HFF-Myc (cell line): Measurements from ENCODE around the gene CTRB1.
"Not testable (repeated sequence)": the region's sequence is repeated elsewhere in the genome, so short reads cannot be mapped to it uniquely, and the experiment has no call there.

Experiments
- DNase-seq: peaks from one replicate; pipeline ENCODE4 v3.0.0-alpha.2; 2011; ENCODE audit warnings: low read depth; ENCODE audit errors: extremely low read depth
- H3K4me3 ChIP-seq: replicated peaks from 2 replicates; pipeline ENCODE4 v1.5.1; 2011; ENCODE audit warnings: low read depth, mild to moderate bottlenecking, control low read depth, low read length
- TF ChIP-seq, protein P1 (sequence below): IDR thresholded peaks from 2 replicates; pipeline ENCODE4 v1.5.1; 2012; ENCODE audit warnings: mild to moderate bottlenecking, low read depth, low read length, control low read depth; ENCODE audit errors: missing control alignments

The CTRB1 gene

GRCh38 chr16:75219838-75220237 lies 1.1 kb downstream of the CTRB1 start:
- TF ChIP-seq, protein P1, sequence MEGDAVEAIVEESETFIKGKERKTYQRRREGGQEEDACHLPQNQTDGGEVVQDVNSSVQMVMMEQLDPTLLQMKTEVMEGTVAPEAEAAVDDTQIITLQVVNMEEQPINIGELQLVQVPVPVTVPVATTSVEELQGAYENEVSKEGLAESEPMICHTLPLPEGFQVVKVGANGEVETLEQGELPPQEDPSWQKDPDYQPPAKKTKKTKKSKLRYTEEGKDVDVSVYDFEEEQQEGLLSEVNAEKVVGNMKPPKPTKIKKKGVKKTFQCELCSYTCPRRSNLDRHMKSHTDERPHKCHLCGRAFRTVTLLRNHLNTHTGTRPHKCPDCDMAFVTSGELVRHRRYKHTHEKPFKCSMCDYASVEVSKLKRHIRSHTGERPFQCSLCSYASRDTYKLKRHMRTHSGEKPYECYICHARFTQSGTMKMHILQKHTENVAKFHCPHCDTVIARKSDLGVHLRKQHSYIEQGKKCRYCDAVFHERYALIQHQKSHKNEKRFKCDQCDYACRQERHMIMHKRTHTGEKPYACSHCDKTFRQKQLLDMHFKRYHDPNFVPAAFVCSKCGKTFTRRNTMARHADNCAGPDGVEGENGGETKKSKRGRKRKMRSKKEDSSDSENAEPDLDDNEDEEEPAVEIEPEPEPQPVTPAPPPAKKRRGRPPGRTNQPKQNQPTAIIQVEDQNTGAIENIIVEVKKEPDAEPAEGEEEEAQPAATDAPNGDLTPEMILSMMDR = no peak
- H3K4me3 ChIP-seq = no peak overlapping the region
- DNase-seq = no peak

GRCh38 chr16:75222271-75222783 lies 3.5 kb downstream of the CTRB1 start:
- no peak for DNase-seq
- TF ChIP-seq, protein P1 = no peak
- no peak overlapping the region for H3K4me3 ChIP-seq

- not testable (repeated sequence) for H3K4me3 ChIP-seq, DNase-seq
Measured at GRCh38 chr16:75223129-75223528, 4.3 kb downstream of the CTRB1 start.

GRCh38 chr16:75224306-75225082 lies 5.7 kb downstream of the CTRB1 start:
- TF ChIP-seq, protein P1 = no peak
- no peak overlapping the region for H3K4me3 ChIP-seq
- no peak for DNase-seq

DNA sequence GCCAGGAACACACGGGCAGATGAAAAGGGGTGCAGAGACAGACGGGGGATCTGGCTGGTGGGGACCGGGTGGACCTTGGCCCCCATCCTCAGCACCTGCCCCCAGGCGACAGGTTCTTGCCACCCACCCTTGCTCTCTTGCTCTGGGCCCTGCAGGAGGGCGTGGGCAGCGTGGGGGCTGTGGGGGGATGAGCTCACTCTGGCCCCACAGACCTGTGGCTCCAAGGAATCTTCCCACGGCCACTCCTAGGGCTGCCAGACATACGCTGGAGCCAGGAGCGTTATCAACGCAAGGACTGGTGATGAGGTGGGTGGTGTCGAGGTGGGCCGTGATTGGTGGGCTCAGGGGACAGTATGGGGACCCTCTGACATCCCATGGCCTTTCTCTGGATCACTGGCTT lies 6.3 kb downstream of the CTRB1 start:
- H3K4me3 ChIP-seq = no peak overlapping the region
- TF ChIP-seq, protein P1 = no peak
- no peak for DNase-seq

DNA sequence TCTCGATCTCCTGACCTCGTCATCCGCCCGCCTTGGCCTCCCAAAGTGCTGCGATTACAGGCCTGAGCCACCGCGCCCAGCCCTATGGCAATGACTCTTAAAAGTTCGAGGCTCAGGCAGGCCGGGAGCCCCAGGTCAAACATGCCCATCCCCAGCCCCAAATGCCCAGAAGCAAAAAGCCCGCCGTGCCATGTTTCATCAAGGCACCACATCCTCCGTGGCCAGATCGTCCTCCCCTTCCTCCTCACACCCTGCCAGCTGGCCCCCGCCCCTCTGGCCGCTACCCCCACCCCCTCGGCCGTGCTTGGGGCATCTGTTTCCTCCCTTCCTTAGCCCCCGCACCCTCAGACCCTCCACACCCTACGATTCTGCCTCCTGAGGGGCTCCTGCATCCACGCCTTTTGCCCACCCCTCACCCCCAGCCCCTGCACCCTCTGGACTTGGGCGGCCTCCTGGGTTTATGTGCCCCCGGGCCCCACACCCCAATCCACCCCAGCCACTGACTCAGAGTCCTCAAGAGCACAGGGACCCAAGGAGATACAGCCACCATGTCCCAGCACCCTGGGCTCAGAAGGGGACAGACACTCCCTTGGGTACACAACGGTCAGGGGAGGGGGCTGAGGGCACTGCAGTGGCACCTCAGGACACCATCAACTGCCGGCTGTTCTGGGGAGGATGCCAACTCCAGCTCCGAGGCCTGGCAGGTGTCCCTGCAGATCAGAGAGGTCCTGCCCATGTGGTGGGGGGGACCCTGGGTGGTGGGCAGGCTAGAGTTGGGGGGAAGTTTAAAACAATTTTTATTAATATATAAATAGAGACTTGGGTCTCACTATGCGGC lies 7.1 kb downstream of the CTRB1 start:
- TF ChIP-seq, protein P1 = no peak
- no peak overlapping the region for H3K4me3 ChIP-seq
- DNase-seq = no peak
